GM23338 (cell line): ENCODE results near the gene CTNNA2. TPM values are rescaled to one million over a fixed set of nuclear protein-coding genes. Genes with fewer than 3 reads are reported as not detected.

Experiments
- ATAC-seq: fragments of 200-7000 bp; cut with Tn5 transposase; 3 replicates; pipeline ENCODE4 v1.9.1; 2020
- DNase-seq: peaks from one replicate; pipeline ENCODE4 v3.0.0-alpha.2; 2015; ENCODE audit warnings: low spot score
- H2AFZ ChIP-seq: fragments of 200-600 bp; sonication (generic); 2 replicates; pipeline ENCODE4 v1.8.0; 2016; ENCODE audit warnings: antibody characterized with exemption, mild to moderate bottlenecking, moderate library complexity
- H3F3A ChIP-seq: fragments of 200-600 bp; sonication (generic); replicated peaks from 2 replicates; pipeline ENCODE4 v1.8.0; 2017; ENCODE audit warnings: antibody characterized with exemption, mixed run types, low read depth
- H3K27ac ChIP-seq: fragments of 200-600 bp; sonication (generic); 2 replicates; pipeline ENCODE4 v1.6.1; 2016; ENCODE audit warnings: low read depth
- H3K27me3 ChIP-seq: fragments of 200-600 bp; sonication (generic); 2 replicates; pipeline ENCODE4 v1.8.0; 2016; ENCODE audit warnings: mild to moderate bottlenecking, mixed run types, moderate library complexity; ENCODE audit not compliant: insufficient read depth
- H3K36me3 ChIP-seq: fragments of 200-600 bp; sonication (generic); 2 replicates; pipeline ENCODE4 v1.8.0; 2016; ENCODE audit warnings: mild to moderate bottlenecking; ENCODE audit not compliant: insufficient read depth
- H3K4me1 ChIP-seq: fragments of 200-600 bp; sonication (generic); 2 replicates; pipeline ENCODE4 v1.8.0; 2016; ENCODE audit warnings: mild to moderate bottlenecking, moderate library complexity; ENCODE audit not compliant: insufficient read depth
- H3K4me2 ChIP-seq: fragments of 200-600 bp; sonication (generic); 2 replicates; pipeline ENCODE4 v1.7.1; 2017; ENCODE audit warnings: mixed run types
- H3K4me3 ChIP-seq: fragments of 200-600 bp; sonication (generic); 2 replicates; pipeline ENCODE4 v1.6.1; 2016; ENCODE audit warnings: mixed run types
- H3K79me2 ChIP-seq: fragments of 200-600 bp; sonication (generic); replicated peaks from 2 replicates; pipeline ENCODE4 v1.8.0; 2017; ENCODE audit warnings: mild to moderate bottlenecking; ENCODE audit not compliant: insufficient read depth
- H3K9me2 ChIP-seq: fragments of 200-600 bp; sonication (generic); 2 replicates; pipeline ENCODE4 v1.8.0; 2017; ENCODE audit not compliant: insufficient read depth
- H4K20me1 ChIP-seq: fragments of 200-600 bp; sonication (generic); replicated peaks from 2 replicates; pipeline ENCODE4 v1.8.0; 2017; ENCODE audit warnings: mild to moderate bottlenecking; ENCODE audit not compliant: insufficient read depth
- H3K27ac Mint-ChIP-seq: 2 replicates; pipeline ENCODE4 v1.8.0; 2020; ENCODE audit warnings: inconsistent platforms, mild to moderate bottlenecking, moderate library complexity, mixed read lengths
- H3K27me3 Mint-ChIP-seq: 3 replicates; pipeline ENCODE4 v1.8.0; 2022; ENCODE audit warnings: low read depth, mild to moderate bottlenecking, moderate library complexity, mixed read lengths, inconsistent platforms; ENCODE audit not compliant: insufficient read depth, poor library complexity
- H3K36me3 Mint-ChIP-seq: 3 replicates; pipeline ENCODE4 v1.8.0; 2021; ENCODE audit warnings: low read depth, mild to moderate bottlenecking, inconsistent platforms, moderate library complexity, mixed read lengths
- H3K4me1 Mint-ChIP-seq: 3 replicates; pipeline ENCODE4 v1.8.0; 2020; ENCODE audit warnings: mild to moderate bottlenecking, inconsistent platforms, mixed read lengths
- H3K4me3 Mint-ChIP-seq: 3 replicates; pipeline ENCODE4 v1.8.0; 2021; ENCODE audit warnings: moderate library complexity, mild to moderate bottlenecking, inconsistent platforms, mixed read lengths
- H3K9me3 Mint-ChIP-seq: 3 replicates; pipeline ENCODE4 v1.8.0; 2020; ENCODE audit warnings: moderate library complexity, mild to moderate bottlenecking, inconsistent platforms, mixed read lengths
- CREB1 ChIP-seq: fragments of 250-450 bp; sonication (Bioruptor Pico); IDR thresholded peaks from 2 replicates; pipeline ENCODE4 v1.5.0; 2020; ENCODE audit warnings: low read depth, mild to moderate bottlenecking, moderate library complexity
- ETS1 ChIP-seq: IDR thresholded peaks from 2 replicates; pipeline ENCODE4 v1.6.1; 2016; ENCODE audit warnings: antibody characterized with exemption
- EZH2 ChIP-seq: fragments of 200-600 bp; sonication (generic); IDR thresholded peaks from one replicate; pipeline ENCODE4 v1.8.0; 2017; ENCODE audit warnings: antibody characterized with exemption, mild to moderate bottlenecking, low read depth; ENCODE audit not compliant: unreplicated experiment
- EZH2phosphoT487 ChIP-seq: fragments of 200-600 bp; sonication (generic); IDR thresholded peaks from one replicate; pipeline ENCODE4 v1.8.1; 2018; ENCODE audit warnings: antibody characterized with exemption; ENCODE audit not compliant: unreplicated experiment
- JUNB ChIP-seq: IDR thresholded peaks from one replicate; pipeline ENCODE4 v1.6.1; 2016; ENCODE audit warnings: antibody characterized with exemption; ENCODE audit not compliant: unreplicated experiment
- NANOG ChIP-seq: IDR thresholded peaks from 2 replicates; pipeline ENCODE4 v1.6.1; 2016; ENCODE audit warnings: antibody characterized with exemption, borderline replicate concordance
- POLR2AphosphoS5 ChIP-seq: IDR thresholded peaks from 2 replicates; pipeline ENCODE4 v1.6.1; 2016; ENCODE audit warnings: antibody characterized with exemption, low read depth
- STAT1 ChIP-seq: IDR thresholded peaks from one replicate; pipeline ENCODE4 v1.6.1; 2016; ENCODE audit warnings: antibody characterized with exemption; ENCODE audit not compliant: unreplicated experiment
- ZNF114 ChIP-seq: fragments of 250-450 bp; sonication (Bioruptor Pico); IDR thresholded peaks from 2 replicates; pipeline ENCODE4 v1.5.0; 2020; ENCODE audit warnings: mild to moderate bottlenecking, moderate library complexity
- ZNF331 ChIP-seq: fragments of 250-450 bp; sonication (Bioruptor Pico); IDR thresholded peaks from 2 replicates; pipeline ENCODE4 v1.5.0; 2020; ENCODE audit warnings: low read depth, mild to moderate bottlenecking, moderate library complexity
- polyA plus RNA-seq: library from polyadenylated mRNA; unstranded; fragments of >200 nt; fragmentation: Nextera tagmentation; extraction: Ambion mirVana; gene quantifications from 2 replicates; pipeline ENCODE4 v1.2.1, GENCODE V29; 2016
- total RNA-seq: library from RNA; depleted of rRNA; stranded (reverse); fragments of >200 nt; shearing (Covaris generic); gene quantifications from 2 replicates; pipeline ENCODE4 v1.2.3, GENCODE V29; 2014
- TF ChIP-seq, protein P1 (sequence below): fragments of 250-450 bp; sonication (Bioruptor Pico); IDR thresholded peaks from 2 replicates; pipeline ENCODE4 v1.5.0; 2020; ENCODE audit warnings: mild to moderate bottlenecking, moderate library complexity
- TF ChIP-seq, protein P2 (sequence below): IDR thresholded peaks from one replicate; pipeline ENCODE4 v1.6.1; 2018; ENCODE audit warnings: antibody characterized with exemption; ENCODE audit not compliant: unreplicated experiment

The CTNNA2 gene
- total and polyA plus RNA-seq, 2 experiments from 2014 or later = 6.4 to 15.6 TPM

DNA sequence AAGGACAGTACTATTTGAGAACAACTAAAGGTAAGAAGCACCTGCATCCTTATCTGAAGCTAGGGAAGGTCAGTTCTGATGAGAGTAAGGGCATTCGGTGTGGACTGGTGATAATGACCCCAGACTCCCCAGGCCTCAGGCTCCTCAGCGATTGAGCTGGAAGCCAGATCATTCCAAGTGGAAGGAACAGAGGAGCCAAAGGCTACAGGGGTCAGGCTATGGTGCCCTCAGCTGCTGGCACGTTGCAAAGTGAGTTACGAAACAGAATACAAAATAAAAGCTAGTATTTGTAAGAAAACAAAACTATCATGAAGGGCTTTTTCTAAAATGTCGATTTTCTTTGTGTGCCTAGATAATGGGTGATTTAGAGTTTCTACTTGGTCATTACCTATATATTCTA, 960.2 kb downstream of the CTNNA2 start:
- no peak overlapping the region for H3K4me3 Mint-ChIP-seq
- H3K27ac Mint-ChIP-seq = no peak overlapping the region

More for the DNA sequence above, 960.2 kb downstream of the CTNNA2 start:
- H3K27ac ChIP-seq = no peak overlapping the region
- H3K36me3 ChIP-seq = no peaks in the 10 kb centered on the region; the same call in 1 of the 2 replicates
- no peaks in the 10 kb centered on the region for H3K27me3 ChIP-seq
- H3K4me1 ChIP-seq = no peaks in the 10 kb centered on the region
- H3K27me3 Mint-ChIP-seq = peaks cover 6% of the 10 kb centered on the region
- no peaks in the 10 kb centered on the region for H3K9me3 Mint-ChIP-seq
- H3K9me2 ChIP-seq = peaks cover 5% of the 10 kb centered on the region
- no peak for ATAC-seq
- no peak for TF ChIP-seq EZH2phosphoT487
- no peak for TF ChIP-seq ZNF114
- TF ChIP-seq ETS1 = no peak
- no peak for TF ChIP-seq NANOG
- TF ChIP-seq, protein P1, sequence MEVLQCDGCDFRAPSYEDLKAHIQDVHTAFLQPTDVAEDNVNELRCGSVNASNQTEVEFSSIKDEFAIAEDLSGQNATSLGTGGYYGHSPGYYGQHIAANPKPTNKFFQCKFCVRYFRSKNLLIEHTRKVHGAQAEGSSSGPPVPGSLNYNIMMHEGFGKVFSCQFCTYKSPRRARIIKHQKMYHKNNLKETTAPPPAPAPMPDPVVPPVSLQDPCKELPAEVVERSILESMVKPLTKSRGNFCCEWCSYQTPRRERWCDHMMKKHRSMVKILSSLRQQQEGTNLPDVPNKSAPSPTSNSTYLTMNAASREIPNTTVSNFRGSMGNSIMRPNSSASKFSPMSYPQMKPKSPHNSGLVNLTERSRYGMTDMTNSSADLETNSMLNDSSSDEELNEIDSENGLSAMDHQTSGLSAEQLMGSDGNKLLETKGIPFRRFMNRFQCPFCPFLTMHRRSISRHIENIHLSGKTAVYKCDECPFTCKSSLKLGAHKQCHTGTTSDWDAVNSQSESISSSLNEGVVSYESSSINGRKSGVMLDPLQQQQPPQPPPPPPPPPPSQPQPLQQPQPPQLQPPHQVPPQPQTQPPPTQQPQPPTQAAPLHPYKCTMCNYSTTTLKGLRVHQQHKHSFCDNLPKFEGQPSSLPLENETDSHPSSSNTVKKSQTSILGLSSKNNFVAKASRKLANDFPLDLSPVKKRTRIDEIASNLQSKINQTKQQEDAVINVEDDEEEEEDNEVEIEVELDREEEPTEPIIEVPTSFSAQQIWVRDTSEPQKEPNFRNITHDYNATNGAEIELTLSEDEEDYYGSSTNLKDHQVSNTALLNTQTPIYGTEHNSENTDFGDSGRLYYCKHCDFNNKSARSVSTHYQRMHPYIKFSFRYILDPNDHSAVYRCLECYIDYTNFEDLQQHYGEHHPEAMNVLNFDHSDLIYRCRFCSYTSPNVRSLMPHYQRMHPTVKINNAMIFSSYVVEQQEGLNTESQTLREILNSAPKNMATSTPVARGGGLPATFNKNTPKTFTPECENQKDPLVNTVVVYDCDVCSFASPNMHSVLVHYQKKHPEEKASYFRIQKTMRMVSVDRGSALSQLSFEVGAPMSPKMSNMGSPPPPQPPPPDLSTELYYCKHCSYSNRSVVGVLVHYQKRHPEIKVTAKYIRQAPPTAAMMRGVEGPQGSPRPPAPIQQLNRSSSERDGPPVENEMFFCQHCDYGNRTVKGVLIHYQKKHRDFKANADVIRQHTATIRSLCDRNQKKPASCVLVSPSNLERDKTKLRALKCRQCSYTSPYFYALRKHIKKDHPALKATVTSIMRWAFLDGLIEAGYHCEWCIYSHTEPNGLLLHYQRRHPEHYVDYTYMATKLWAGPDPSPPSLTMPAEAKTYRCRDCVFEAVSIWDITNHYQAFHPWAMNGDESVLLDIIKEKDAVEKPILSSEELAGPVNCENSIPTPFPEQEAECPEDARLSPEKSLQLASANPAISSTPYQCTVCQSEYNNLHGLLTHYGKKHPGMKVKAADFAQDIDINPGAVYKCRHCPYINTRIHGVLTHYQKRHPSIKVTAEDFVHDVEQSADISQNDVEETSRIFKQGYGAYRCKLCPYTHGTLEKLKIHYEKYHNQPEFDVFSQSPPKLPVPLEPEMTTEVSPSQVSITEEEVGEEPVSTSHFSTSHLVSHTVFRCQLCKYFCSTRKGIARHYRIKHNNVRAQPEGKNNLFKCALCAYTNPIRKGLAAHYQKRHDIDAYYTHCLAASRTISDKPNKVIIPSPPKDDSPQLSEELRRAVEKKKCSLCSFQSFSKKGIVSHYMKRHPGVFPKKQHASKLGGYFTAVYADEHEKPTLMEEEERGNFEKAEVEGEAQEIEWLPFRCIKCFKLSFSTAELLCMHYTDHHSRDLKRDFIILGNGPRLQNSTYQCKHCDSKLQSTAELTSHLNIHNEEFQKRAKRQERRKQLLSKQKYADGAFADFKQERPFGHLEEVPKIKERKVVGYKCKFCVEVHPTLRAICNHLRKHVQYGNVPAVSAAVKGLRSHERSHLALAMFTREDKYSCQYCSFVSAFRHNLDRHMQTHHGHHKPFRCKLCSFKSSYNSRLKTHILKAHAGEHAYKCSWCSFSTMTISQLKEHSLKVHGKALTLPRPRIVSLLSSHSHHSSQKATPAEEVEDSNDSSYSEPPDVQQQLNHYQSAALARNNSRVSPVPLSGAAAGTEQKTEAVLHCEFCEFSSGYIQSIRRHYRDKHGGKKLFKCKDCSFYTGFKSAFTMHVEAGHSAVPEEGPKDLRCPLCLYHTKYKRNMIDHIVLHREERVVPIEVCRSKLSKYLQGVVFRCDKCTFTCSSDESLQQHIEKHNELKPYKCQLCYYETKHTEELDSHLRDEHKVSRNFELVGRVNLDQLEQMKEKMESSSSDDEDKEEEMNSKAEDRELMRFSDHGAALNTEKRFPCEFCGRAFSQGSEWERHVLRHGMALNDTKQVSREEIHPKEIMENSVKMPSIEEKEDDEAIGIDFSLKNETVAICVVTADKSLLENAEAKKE (CRISPR knock-in tag) = no peak
- TF ChIP-seq POLR2AphosphoS5 = no peak
- no peak for TF ChIP-seq EZH2
- no peak for TF ChIP-seq STAT1
- TF ChIP-seq, protein P2, sequence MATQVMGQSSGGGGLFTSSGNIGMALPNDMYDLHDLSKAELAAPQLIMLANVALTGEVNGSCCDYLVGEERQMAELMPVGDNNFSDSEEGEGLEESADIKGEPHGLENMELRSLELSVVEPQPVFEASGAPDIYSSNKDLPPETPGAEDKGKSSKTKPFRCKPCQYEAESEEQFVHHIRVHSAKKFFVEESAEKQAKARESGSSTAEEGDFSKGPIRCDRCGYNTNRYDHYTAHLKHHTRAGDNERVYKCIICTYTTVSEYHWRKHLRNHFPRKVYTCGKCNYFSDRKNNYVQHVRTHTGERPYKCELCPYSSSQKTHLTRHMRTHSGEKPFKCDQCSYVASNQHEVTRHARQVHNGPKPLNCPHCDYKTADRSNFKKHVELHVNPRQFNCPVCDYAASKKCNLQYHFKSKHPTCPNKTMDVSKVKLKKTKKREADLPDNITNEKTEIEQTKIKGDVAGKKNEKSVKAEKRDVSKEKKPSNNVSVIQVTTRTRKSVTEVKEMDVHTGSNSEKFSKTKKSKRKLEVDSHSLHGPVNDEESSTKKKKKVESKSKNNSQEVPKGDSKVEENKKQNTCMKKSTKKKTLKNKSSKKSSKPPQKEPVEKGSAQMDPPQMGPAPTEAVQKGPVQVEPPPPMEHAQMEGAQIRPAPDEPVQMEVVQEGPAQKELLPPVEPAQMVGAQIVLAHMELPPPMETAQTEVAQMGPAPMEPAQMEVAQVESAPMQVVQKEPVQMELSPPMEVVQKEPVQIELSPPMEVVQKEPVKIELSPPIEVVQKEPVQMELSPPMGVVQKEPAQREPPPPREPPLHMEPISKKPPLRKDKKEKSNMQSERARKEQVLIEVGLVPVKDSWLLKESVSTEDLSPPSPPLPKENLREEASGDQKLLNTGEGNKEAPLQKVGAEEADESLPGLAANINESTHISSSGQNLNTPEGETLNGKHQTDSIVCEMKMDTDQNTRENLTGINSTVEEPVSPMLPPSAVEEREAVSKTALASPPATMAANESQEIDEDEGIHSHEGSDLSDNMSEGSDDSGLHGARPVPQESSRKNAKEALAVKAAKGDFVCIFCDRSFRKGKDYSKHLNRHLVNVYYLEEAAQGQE = no peak
- no peak for TF ChIP-seq ZNF331 (CRISPR knock-in tag)
- no peak for TF ChIP-seq CREB1 (CRISPR knock-in tag)
- no peak for TF ChIP-seq JUNB
- no peak for DNase-seq
- H2AFZ ChIP-seq = no peak overlapping the region
- no peaks in the 10 kb centered on the region for H4K20me1 ChIP-seq
- no peaks in the 10 kb centered on the region for H3F3A ChIP-seq
- H3K4me2 ChIP-seq = no peak overlapping the region
- peaks cover 9% of the 10 kb centered on the region; the same call in 2 of the 3 replicates for H3K4me1 Mint-ChIP-seq
- no peaks in the 10 kb centered on the region for H3K79me2 ChIP-seq
- H3K36me3 Mint-ChIP-seq = no peaks in the 10 kb centered on the region
- no peak overlapping the region for H3K4me3 ChIP-seq
